B cell (primary cell): ENCODE results near the gene SARNP.

ENCODE experiments used
- CTCF ChIP-seq: fragments of 200-600 bp; IDR thresholded peaks from one replicate; pipeline ENCODE4 v1.8.0; 2022; ENCODE audit warnings: antibody characterized with exemption, mild to moderate bottlenecking
- EZH2 ChIP-seq: IDR thresholded peaks from 2 replicates; pipeline ENCODE4 v1.6.1; 2012; ENCODE audit warnings: borderline replicate concordance, low read depth, mild to moderate bottlenecking, moderate library complexity, low read length; ENCODE audit not compliant: insufficient read depth, poor library complexity, severe bottlenecking

- no peak for TF ChIP-seq EZH2
- TF ChIP-seq CTCF: no peak
Observed at GRCh38 chr12:55814257-55814656, 3.3 kb downstream of the SARNP start.
